BLaER1 treated with 17β-estradiol and CSF1 and Interleukin-3, amounts not matched to agents 10 nM and 100 nM (cell line): ENCODE data around the gene FAM193A.
"Not testable (repeated sequence)": the region's sequence is repeated elsewhere in the genome, so short reads cannot be mapped to it uniquely, and the experiment has no call there.

Experiments used
- H3K27ac ChIP-seq, 11 experiments: shearing (Covaris generic); formaldehyde crosslinking; 2 replicates each; pipeline ENCODE4 v1.8.1; 2022
- H3K27me3 ChIP-seq, 11 experiments: shearing (Covaris generic); formaldehyde crosslinking; 2 replicates each; pipeline ENCODE4 v1.8.1; 2022
- H3K36me3 ChIP-seq, 11 experiments: shearing (Covaris generic); formaldehyde crosslinking; 2 replicates each; pipeline ENCODE4 v1.8.1; 2022
- H3K4me1 ChIP-seq, 10 experiments: shearing (Covaris generic); formaldehyde crosslinking; 2 replicates each; pipeline ENCODE4 v1.8.1; 2022
- H3K4me2 ChIP-seq, 11 experiments: shearing (Covaris generic); formaldehyde crosslinking; 2 replicates each; pipeline ENCODE4 v1.8.1; 2022
- H3K4me3 ChIP-seq, 10 experiments: shearing (Covaris generic); formaldehyde crosslinking; 2 replicates each; pipeline ENCODE4 v1.8.1; 2022
- H3K9ac ChIP-seq, 11 experiments: shearing (Covaris generic); formaldehyde crosslinking; 2 replicates each; pipeline ENCODE4 v1.8.1; 2022
- H3K9me3 ChIP-seq, 11 experiments: shearing (Covaris generic); formaldehyde crosslinking; replicated peaks in 1 of 11; 2 replicates each; pipeline ENCODE4 v1.8.1; 2022
- H4K20me1 ChIP-seq, 11 experiments: shearing (Covaris generic); formaldehyde crosslinking; 2 replicates each; pipeline ENCODE4 v1.8.1; 2022
- Cebpa-rat ChIP-seq, 11 experiments: shearing (Covaris generic); IDR thresholded peaks; 2 replicates each; pipeline ENCODE4 v1.8.1; 2022

The FAM193A gene

DNA sequence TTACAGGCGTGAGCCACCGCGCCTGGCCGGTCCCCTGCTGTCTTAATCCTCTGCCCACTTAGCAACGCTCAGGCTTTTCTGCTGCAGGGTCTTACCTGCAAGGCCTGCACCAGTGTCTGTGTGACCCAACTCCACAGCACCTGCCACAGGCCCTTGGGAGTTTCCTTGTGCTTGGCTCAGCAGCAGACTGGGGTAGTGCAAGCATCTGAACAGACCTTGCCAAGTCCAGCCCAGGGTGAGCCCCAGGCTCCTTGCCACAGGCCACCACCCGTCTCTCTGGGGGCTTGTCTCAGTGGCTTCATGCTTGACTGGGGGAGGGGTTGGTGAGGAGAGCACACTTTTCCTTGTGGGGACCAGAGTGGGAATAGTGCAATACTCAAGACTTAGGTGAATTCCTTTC lies 87.0 kb downstream of the FAM193A start:
- H3K9ac ChIP-seq, result no peak overlapping the region
- no peak overlapping the region for H3K4me3 ChIP-seq
- peaks cover 89 to 100% (median 95%) of the 10 kb centered on the region in 11 experiments for H4K20me1 ChIP-seq
- H3K27ac ChIP-seq, result peak overlapping the region in 1 of 11 experiments; percentile 15; a peak in 1 of 22 replicates
- H3K4me2 ChIP-seq, result peak overlapping the region in 6 of 11 experiments; percentile 10 to 63 (median 47); a peak in 10 of 22 replicates
- no peaks in the 10 kb centered on the region for H3K9me3 ChIP-seq
- H3K27me3 ChIP-seq, result no peaks in the 10 kb centered on the region
- no peak for TF ChIP-seq Cebpa-rat (IDR thresholded peaks at IDR 0.05)
- peaks cover 37 to 78% (median 57%) of the 10 kb centered on the region in 11 experiments for H3K36me3 ChIP-seq
- H3K4me1 ChIP-seq, result peaks cover 0 to 49% (median 44%) of the 10 kb centered on the region in 10 experiments; a peak in 16 of 20 replicates

DNA sequence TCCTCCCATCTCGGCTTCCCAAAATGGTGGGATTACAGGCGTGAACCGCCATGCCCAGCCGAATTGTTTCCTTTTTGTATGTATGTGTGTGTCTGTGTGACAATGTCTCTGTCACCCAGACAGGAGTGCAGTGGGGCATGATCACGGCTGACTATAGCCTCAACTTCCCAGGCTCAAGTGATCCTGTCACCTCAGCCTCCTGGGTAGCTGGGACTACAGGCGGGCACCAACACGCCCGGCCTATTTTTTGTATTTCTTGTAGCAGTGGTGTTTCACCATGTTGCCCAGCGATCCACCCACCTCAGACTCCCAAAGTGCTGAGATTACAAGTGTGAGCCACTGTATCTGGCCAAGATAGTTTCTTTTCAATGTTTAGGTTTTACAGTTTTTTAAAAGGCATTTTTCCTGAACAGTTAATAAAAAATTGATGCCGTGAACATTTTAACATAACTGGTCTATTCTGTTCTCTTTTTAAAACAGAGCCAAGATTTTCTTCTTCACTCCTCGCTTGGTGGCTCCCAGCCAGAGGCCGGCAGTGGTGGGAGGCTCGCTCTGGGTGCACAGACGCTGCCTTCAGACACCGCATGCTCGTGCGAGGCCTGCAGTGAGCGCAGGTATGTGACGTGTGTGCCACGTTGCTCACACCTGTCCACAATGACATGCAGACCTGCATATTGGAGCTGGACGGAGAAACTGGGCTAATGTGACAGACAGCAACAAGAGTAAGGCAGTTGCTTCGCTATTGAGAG lies 88.5 kb downstream of the FAM193A start:
- Histone ChIP-seq H3K4me3 (no peak overlapping the region), H3K9me3 (no peaks in the 10 kb centered on the region), H3K27ac (no peak overlapping the region), H3K36me3 (peaks cover 53 to 88% (median 70%) of the 10 kb centered on the region in 11 experiments), H3K9ac (no peak overlapping the region), H3K4me2 (no peak overlapping the region), H4K20me1 (peaks cover 75 to 95% (median 91%) of the 10 kb centered on the region in 11 experiments), H3K27me3 (no peaks in the 10 kb centered on the region), H3K4me1 (peaks cover 0 to 40% (median 36%) of the 10 kb centered on the region in 10 experiments; a peak in 16 of 20 replicates)
- no peak for TF ChIP-seq Cebpa-rat (IDR thresholded peaks at IDR 0.05)

DNA sequence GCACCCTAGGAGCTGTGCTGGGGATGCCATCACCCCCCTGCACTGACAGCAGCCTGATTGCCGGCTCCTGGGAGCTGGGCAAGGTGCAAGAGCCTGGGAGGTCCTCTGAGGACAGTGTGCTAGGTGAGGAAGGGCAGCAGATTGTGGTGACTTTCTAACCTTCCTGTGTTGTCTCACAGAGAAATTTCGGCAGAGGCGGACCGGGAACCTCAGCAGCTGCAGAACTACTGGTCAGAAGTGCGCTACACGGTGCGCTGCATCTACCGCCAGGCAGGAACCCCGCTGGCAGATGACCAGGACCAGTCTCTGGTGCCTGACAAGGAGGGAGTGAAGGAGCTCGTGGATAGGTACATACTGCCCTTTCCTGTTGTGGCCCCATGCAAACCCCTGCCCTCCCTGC lies 89.8 kb downstream of the FAM193A start:
- peaks cover 0 to 27% (median 25%) of the 10 kb centered on the region in 10 experiments; a peak in 15 of 20 replicates for H3K4me1 ChIP-seq
- H3K4me3 ChIP-seq, result no peak overlapping the region
- H3K27me3 ChIP-seq, result no peaks in the 10 kb centered on the region
- no peak overlapping the region for H3K4me2 ChIP-seq
- no peaks in the 10 kb centered on the region for H3K9me3 ChIP-seq
- TF ChIP-seq Cebpa-rat (IDR thresholded peaks at IDR 0.05), result no peak
- H3K9ac ChIP-seq, result no peak overlapping the region
- H3K36me3 ChIP-seq, result peaks cover 65 to 93% (median 74%) of the 10 kb centered on the region in 11 experiments
- H3K27ac ChIP-seq, result no peak overlapping the region
- H4K20me1 ChIP-seq, result peaks cover 71 to 95% (median 90%) of the 10 kb centered on the region in 11 experiments

DNA sequence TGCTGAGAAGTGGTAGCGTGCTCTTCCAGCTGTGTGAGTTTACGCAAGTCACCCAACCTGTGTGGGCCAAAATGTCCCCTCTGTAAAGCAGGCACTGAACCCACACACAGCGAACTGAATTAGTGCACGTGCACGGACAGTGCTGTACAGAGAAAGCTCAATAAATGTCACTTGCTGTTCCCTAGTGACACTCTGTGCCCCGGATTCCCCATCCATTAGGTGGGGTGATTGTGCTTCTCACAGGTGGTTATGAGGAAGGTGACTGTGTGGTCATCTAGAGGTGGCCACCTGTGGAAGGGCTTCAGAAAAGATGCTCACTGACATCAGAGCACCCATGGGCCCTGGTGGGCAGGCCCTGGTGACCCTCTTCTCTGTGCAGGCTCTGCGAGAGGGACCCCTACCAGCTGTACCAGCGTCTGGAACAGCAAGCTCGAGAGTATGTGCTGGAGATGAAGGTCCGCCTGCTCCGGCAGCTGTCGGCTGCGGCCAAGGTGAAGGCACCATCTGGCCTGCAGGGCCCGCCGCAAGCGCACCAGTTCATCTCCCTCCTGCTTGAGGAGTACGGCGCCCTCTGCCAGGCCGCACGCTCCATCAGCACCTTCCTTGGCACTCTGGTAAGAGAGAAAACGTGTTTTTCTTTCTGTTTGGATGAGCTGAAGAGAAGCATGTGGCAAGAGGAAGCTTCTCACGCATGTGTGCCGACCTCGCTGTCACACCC lies 94.3 kb downstream of the FAM193A start:
- Histone ChIP-seq H3K4me3 (no peak overlapping the region), H3K27ac (no peak overlapping the region), H4K20me1 (peaks cover 42 to 90% (median 70%) of the 10 kb centered on the region in 11 experiments; a peak in 21 of 22 replicates), H3K9me3 (no peaks in the 10 kb centered on the region), H3K9ac (no peak overlapping the region), H3K4me2 (no peak overlapping the region), H3K27me3 (no peaks in the 10 kb centered on the region), H3K4me1 (no peaks in the 10 kb centered on the region; a peak in 1 of 20 replicates), H3K36me3 (peaks cover 90 to 100% (median 96%) of the 10 kb centered on the region in 11 experiments)
- TF ChIP-seq Cebpa-rat (IDR thresholded peaks at IDR 0.05), result no peak

DNA sequence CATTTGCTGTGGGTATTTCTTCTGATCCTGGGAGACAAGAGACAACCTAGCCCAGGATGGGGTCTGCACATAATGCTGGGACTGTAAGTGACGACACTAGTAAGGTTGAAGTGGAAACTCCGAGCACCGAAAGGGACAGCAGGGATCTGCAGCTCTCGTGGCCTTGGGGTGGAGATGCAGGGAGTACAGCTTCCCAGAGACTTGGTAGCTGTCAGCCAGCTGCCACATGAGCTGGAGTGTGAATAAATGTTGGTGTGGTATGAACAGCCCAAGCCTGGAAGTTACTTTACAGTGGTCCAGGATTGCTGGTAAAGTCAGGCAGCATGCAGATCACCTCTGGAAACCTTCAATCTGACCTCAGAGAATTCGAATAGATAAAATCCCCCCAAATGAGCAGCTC lies 97.6 kb downstream of the FAM193A start:
- Histone ChIP-seq H3K36me3 (peaks cover 91 to 100% (median 96%) of the 10 kb centered on the region in 11 experiments), H3K9ac (no peak overlapping the region; a peak in 1 of 22 replicates), H3K4me3 (no peak overlapping the region), H3K9me3 (no peaks in the 10 kb centered on the region), H3K27ac (no peak overlapping the region), H3K4me2 (no peak overlapping the region), H4K20me1 (peaks cover 31 to 91% (median 72%) of the 10 kb centered on the region in 11 experiments; a peak in 20 of 22 replicates), H3K27me3 (no peaks in the 10 kb centered on the region), H3K4me1 (no peaks in the 10 kb centered on the region)
- no peak for TF ChIP-seq Cebpa-rat (IDR thresholded peaks at IDR 0.05)

DNA sequence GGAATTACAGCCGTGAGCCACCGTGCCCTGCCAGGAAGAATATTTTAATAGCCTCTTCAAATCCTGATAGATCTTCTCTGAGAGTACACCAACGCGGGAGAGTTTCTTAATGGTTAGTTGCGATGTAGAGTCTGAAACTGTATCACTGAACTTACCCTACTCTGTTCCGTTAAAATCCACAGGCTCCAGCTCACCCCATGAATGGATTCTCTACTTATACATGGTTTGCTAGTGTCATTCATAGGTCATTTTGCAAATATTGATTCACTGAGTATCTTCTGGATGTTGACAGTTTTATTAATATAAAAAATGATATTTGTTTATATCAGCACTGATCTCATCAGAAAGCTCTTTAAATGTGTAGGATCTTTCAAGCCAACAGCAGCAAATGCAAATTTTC lies 99.9 kb downstream of the FAM193A start:
- Histone ChIP-seq H3K9ac (no peak overlapping the region), H3K9me3 (no peaks in the 10 kb centered on the region), H3K36me3 (peaks cover 91 to 100% (median 96%) of the 10 kb centered on the region in 11 experiments), H3K27ac (no peak overlapping the region), H4K20me1 (peaks cover 29 to 87% (median 62%) of the 10 kb centered on the region in 11 experiments; a peak in 20 of 22 replicates), H3K4me3 (no peak overlapping the region), H3K4me2 (no peak overlapping the region), H3K4me1 (no peaks in the 10 kb centered on the region), H3K27me3 (no peaks in the 10 kb centered on the region)
- TF ChIP-seq Cebpa-rat (IDR thresholded peaks at IDR 0.05), result no peak

DNA sequence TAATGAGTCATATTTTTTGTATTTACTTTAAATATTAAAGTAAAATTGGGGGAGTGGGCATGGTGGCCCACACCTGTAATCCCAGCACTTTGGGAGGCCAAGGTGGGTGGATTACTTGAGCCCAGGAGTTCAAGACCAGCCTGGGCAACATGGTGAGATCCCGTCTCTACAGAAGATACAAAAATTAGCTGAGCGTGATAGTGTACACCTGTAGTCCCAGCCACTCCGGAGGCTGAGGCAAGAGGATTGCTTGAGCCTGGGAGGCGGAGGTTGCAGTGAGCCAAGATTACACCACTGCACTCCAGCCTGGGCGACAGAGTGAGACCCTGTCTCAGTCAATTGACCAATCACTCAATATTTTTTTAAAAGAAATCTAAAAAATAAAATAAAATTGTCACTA lies 100.5 kb downstream of the FAM193A start:
- H3K27ac ChIP-seq, H3K4me2 ChIP-seq, H3K4me3 ChIP-seq, H3K9me3 ChIP-seq, H3K4me1 ChIP-seq, H3K9ac ChIP-seq, H3K27me3 ChIP-seq: not testable (repeated sequence)
- Histone ChIP-seq H4K20me1 (peaks cover 22 to 81% (median 58%) of the 10 kb centered on the region in 11 experiments; a peak in 20 of 22 replicates), H3K36me3 (peaks cover 91 to 100% (median 96%) of the 10 kb centered on the region in 11 experiments)

DNA sequence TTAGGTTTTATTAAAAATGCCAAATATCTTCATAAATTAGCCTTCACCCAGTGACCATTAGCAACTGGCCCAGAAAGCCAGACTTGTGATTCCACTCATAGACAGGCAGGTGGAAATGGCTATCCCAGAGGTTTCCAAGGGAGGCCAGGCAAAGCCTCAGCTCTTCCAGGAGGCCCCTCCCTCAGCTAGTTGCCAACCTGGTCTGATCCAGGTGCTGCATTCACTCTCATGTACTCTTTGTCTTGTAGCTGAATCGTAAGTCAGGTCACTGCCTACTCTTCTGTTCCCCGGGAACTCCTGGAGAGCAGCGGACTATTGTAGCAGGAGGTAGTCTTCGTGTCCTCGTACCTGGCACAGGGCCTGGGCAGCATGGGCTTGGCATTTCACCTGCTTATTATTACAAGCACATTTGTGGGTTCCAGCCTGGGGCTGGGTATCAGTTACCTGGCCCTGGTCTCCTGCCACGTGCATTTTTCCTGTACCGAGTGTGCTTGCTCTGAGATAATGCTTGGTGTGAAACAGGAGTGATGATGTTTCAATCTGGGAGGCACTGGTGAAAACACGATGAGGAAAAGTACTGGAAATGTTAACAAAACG lies 101.6 kb downstream of the FAM193A start:
- Histone ChIP-seq H3K27me3 (no peaks in the 10 kb centered on the region), H3K4me2 (no peak overlapping the region), H3K4me1 (no peaks in the 10 kb centered on the region), H3K36me3 (peaks cover 93 to 100% (median 98%) of the 10 kb centered on the region in 11 experiments), H3K4me3 (no peak overlapping the region), H3K9me3 (no peaks in the 10 kb centered on the region), H3K9ac (no peak overlapping the region), H4K20me1 (peaks cover 20 to 85% (median 69%) of the 10 kb centered on the region in 11 experiments; a peak in 20 of 22 replicates), H3K27ac (no peak overlapping the region)
- TF ChIP-seq Cebpa-rat (IDR thresholded peaks at IDR 0.05), result no peak

DNA sequence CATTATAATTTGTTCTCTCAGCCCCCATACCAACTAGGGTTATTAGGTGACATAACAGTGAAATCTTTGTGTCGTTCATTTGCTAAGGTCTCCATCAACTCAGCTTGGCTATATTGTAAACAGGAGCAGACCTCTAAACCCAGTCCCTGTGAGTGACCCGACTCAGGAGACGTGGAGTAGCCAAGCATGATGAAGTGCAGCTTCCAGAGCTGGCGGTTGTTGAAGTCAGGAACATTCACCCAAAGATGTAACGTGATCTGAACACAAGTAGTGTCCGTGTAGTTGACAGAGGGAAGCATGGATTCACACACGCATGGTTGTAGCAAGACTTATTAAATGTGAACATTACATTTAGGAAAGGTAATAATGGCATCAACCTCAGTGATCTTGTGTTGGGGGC lies 102.3 kb downstream of the FAM193A start:
- Histone ChIP-seq H3K27ac (no peak overlapping the region), H4K20me1 (peaks cover 20 to 85% (median 66%) of the 10 kb centered on the region in 11 experiments; a peak in 20 of 22 replicates), H3K4me2 (no peak overlapping the region), H3K9ac (no peak overlapping the region), H3K36me3 (peaks cover 93 to 100% (median 97%) of the 10 kb centered on the region in 11 experiments), H3K4me3 (no peak overlapping the region), H3K9me3 (no peaks in the 10 kb centered on the region), H3K27me3 (no peaks in the 10 kb centered on the region), H3K4me1 (no peaks in the 10 kb centered on the region)
- no peak for TF ChIP-seq Cebpa-rat (IDR thresholded peaks at IDR 0.05)
